IMR-90 (cell line): Measurements from ENCODE around the gene DNAI2. TPM values are rescaled to one million over a fixed set of nuclear protein-coding genes. Genes with fewer than 3 reads are reported as not detected.

ENCODE experiments used
- ATAC-seq: fragments of 200-7000 bp; cut with Tn5 transposase; 2 replicates; pipeline ENCODE4 v1.9.1; 2020; ENCODE audit warnings: low read depth, mild to moderate bottlenecking, moderate library complexity
- BruUV-seq: library from RNA; stranded (reverse); fragments of 400-500 nt; replicated peaks from 2 replicates; lab custom pipeline; 2021; lab: Mats Ljungman, UMichigan
- CTCF ChIA-PET: fragments of 300-600 bp; formaldehyde crosslinking; extraction: SDS; loops from one replicate; lab custom pipeline; 2021; ENCODE audit warnings: antibody characterized with exemption; lab: Yijun Ruan, JAX
- POLR2A ChIA-PET: fragments of 300-600 bp; sonication (Branson Sonifier 250); formaldehyde crosslinking; loops from one replicate; lab custom pipeline; 2022; ENCODE audit warnings: antibody characterized with exemption; ENCODE audit not compliant: unreplicated experiment; lab: Charles Lee
- DNase-seq: peaks from one replicate; pipeline ENCODE4 v3.0.0; 2013
- H2AFZ ChIP-seq: replicated peaks from 2 replicates; pipeline ENCODE3; 2013; ENCODE audit warnings: low read length, mild to moderate bottlenecking; ENCODE audit not compliant: poor library complexity
- H2AK5ac ChIP-seq: 2 replicates; pipeline ENCODE4 v1.6.1; 2013; ENCODE audit warnings: low read depth, low read length, inconsistent platforms
- H2AK9ac ChIP-seq: replicated peaks from 2 replicates; pipeline ENCODE3; 2013; ENCODE audit warnings: mild to moderate bottlenecking, low read depth, low read length, moderate library complexity; ENCODE audit not compliant: poor library complexity
- H2BK120ac ChIP-seq: 2 replicates; pipeline ENCODE4 v1.6.1; 2013; ENCODE audit warnings: low read depth, low read length, inconsistent platforms
- H2BK15ac ChIP-seq: 3 replicates; pipeline ENCODE4 v1.6.1; 2013; ENCODE audit warnings: low read depth, low read length, inconsistent platforms
- H2BK20ac ChIP-seq: 2 replicates; pipeline ENCODE4 v1.6.1; 2013; ENCODE audit warnings: low read depth, mild to moderate bottlenecking, inconsistent platforms, low read length, moderate library complexity
- H2BK5ac ChIP-seq: 2 replicates; pipeline ENCODE4 v1.6.1; 2013; ENCODE audit warnings: mild to moderate bottlenecking, low read depth, low read length, inconsistent platforms; ENCODE audit not compliant: poor library complexity, severe bottlenecking
- H3K14ac ChIP-seq: replicated peaks from 2 replicates; pipeline ENCODE4 v1.6.1; 2013; ENCODE audit warnings: low read depth, low read length, inconsistent platforms
- H3K18ac ChIP-seq: 2 replicates; pipeline ENCODE4 v1.6.1; 2013; ENCODE audit warnings: low read depth, low read length, control low read depth
- H3K23ac ChIP-seq: 2 replicates; pipeline ENCODE4 v1.6.1; 2013; ENCODE audit warnings: low read depth, low read length, inconsistent platforms
- H3K27ac ChIP-seq: 2 replicates; pipeline ENCODE4 v1.5.1; 2013; ENCODE audit warnings: mild to moderate bottlenecking, control low read depth, low read length; ENCODE audit not compliant: insufficient read depth
- H3K27me3 ChIP-seq: 2 replicates; pipeline ENCODE4 v1.6.1; 2013; ENCODE audit warnings: low read length; ENCODE audit not compliant: control insufficient read depth, insufficient read depth
- H3K36me3 ChIP-seq: 2 replicates; pipeline ENCODE4 v1.6.1; 2013; ENCODE audit warnings: low read length, mixed read lengths; ENCODE audit not compliant: control insufficient read depth, insufficient read depth
- H3K4ac ChIP-seq: 2 replicates; pipeline ENCODE4 v1.6.1; 2013; ENCODE audit warnings: low read depth, low read length, inconsistent platforms
- H3K4me1 ChIP-seq: 2 replicates; pipeline ENCODE4 v1.6.1; 2013; ENCODE audit warnings: low read length, mixed read lengths; ENCODE audit not compliant: control insufficient read depth, insufficient read depth
- H3K4me2 ChIP-seq: 2 replicates; pipeline ENCODE4 v1.6.1; 2013; ENCODE audit warnings: low read depth, mild to moderate bottlenecking, control low read depth, low read length, moderate library complexity
- H3K4me3 ChIP-seq: 2 replicates; pipeline ENCODE4 v1.5.1; 2013; ENCODE audit warnings: low read depth, mild to moderate bottlenecking, control low read depth, low read length, moderate library complexity; ENCODE audit not compliant: insufficient read depth
- H3K56ac ChIP-seq: 2 replicates; pipeline ENCODE4 v1.6.1; 2013; ENCODE audit warnings: low read length, inconsistent platforms; ENCODE audit not compliant: insufficient read depth; ENCODE audit errors: extremely low read depth
- H3K79me1 ChIP-seq, 2 experiments: 2 replicates each; pipeline ENCODE4 v1.6.1; 2013; ENCODE audit warnings: low read length in 2 of 2, inconsistent platforms in 1 of 2, low read depth in 1 of 2
- H3K9ac ChIP-seq: 2 replicates; pipeline ENCODE4 v1.6.1; 2013; ENCODE audit warnings: low read depth, low read length, control low read depth
- H3K9me1 ChIP-seq: 2 replicates; pipeline ENCODE4 v1.6.1; 2013; ENCODE audit warnings: low read length, inconsistent platforms; ENCODE audit not compliant: insufficient read depth
- H3K9me3 ChIP-seq: 2 replicates; pipeline ENCODE4 v1.6.1; 2013; ENCODE audit warnings: low read length; ENCODE audit not compliant: control insufficient read depth, insufficient read depth
- H4K20me1 ChIP-seq: 2 replicates; pipeline ENCODE4 v1.6.1; 2013; ENCODE audit warnings: low read length, inconsistent platforms; ENCODE audit not compliant: insufficient read depth
- H4K5ac ChIP-seq: 2 replicates; pipeline ENCODE4 v1.6.1; 2013; ENCODE audit warnings: mild to moderate bottlenecking, low read depth, low read length, control low read depth
- H4K8ac ChIP-seq, 2 experiments: 2 replicates each; pipeline ENCODE4 v1.6.1; 2013; ENCODE audit warnings: low read depth in 2 of 2, low read length in 2 of 2, control low read depth in 1 of 2, inconsistent platforms in 1 of 2
- H4K91ac ChIP-seq: 2 replicates; pipeline ENCODE4 v1.6.1; 2013; ENCODE audit warnings: low read depth, low read length, inconsistent platforms; ENCODE audit not compliant: insufficient read depth
- CHD1 ChIP-seq: IDR thresholded peaks from 2 replicates; pipeline ENCODE4 v1.6.1; 2012; ENCODE audit warnings: low read depth, low read length, improper control_type of control experiment
- MAZ ChIP-seq: IDR thresholded peaks from 2 replicates; pipeline ENCODE4 v1.6.1; 2012; ENCODE audit warnings: low read depth, mild to moderate bottlenecking, low read length, improper control_type of control experiment, moderate library complexity, borderline replicate concordance
- MXI1 ChIP-seq: IDR thresholded peaks from 2 replicates; pipeline ENCODE4 v1.6.1; 2012; ENCODE audit warnings: low read depth, mild to moderate bottlenecking, low read length, moderate library complexity, borderline replicate concordance
- NFE2L2 ChIP-seq: fragments of 150-350 bp; IDR thresholded peaks from 2 replicates; pipeline ENCODE4 v1.6.1; 2016; ENCODE audit warnings: low read depth, mild to moderate bottlenecking, low read length
- POLR2A ChIP-seq: IDR thresholded peaks from 2 replicates; pipeline ENCODE4 v1.6.1; 2012; ENCODE audit warnings: mild to moderate bottlenecking, low read depth, low read length
- RAD21 ChIP-seq: IDR thresholded peaks from 2 replicates; pipeline ENCODE4 v1.6.1; 2012; ENCODE audit warnings: low read length, improper control_type of control experiment
- RCOR1 ChIP-seq: IDR thresholded peaks from 2 replicates; pipeline ENCODE4 v1.6.1; 2012; ENCODE audit warnings: mild to moderate bottlenecking, low read length, improper control_type of control experiment; ENCODE audit not compliant: insufficient replicate concordance
- RFX5 ChIP-seq: IDR thresholded peaks from 2 replicates; pipeline ENCODE4 v1.8.0; 2012; ENCODE audit warnings: low read depth, mild to moderate bottlenecking, low read length, moderate library complexity
- SMC3 ChIP-seq: fragments of 150-350 bp; IDR thresholded peaks from 2 replicates; pipeline ENCODE4 v1.6.1; 2016; ENCODE audit warnings: low read depth, mild to moderate bottlenecking, antibody characterized with exemption, low read length, moderate library complexity
- USF2 ChIP-seq: fragments of 150-350 bp; IDR thresholded peaks from 2 replicates; pipeline ENCODE4 v1.6.1; 2017; ENCODE audit warnings: mild to moderate bottlenecking, antibody characterized with exemption, low read length, low read depth
- WGBS, 2 experiments: methylation state at CpG; one replicate each; pipeline versions ENCODE4 v1.1.5 to v1.1.7; 2013; ENCODE audit warnings: missing lambda C conversion rate in 2 of 2; ENCODE audit not compliant: insufficient read length in 1 of 2; ENCODE audit errors: extremely low coverage in 2 of 2; 5-methylcytosine and 5-hydroxymethylcytosine counted together
- dilution Hi-C: fragments of 300-500 bp; cut with HindIII; formaldehyde crosslinking; loops from one replicate; pipeline ENCODE4 v1.14.3; 2018; ENCODE audit warnings: low sequenced_read_pairs; ENCODE audit not compliant: unreplicated experiment
- in situ Hi-C: fragments of 300-500 bp; cut with MboI; formaldehyde crosslinking; loops from 3 replicates; pipeline ENCODE4 v1.14.3; 2019; ENCODE audit warnings: low sequenced_read_pairs, inconsistent platforms, mixed read lengths
- intact Hi-C: fragments of 100-400 bp; cut with micrococcal nuclease; formaldehyde crosslinking; loops from 2 replicates; pipeline ENCODE4 v1.10.0; 2022
- polyA plus RNA-seq, 3 experiments: library from polyadenylated mRNA; depleted of rRNA; stranded (reverse); fragments of >200 nt; gene quantifications; 2 replicates each; pipeline ENCODE4 v1.2.3, GENCODE V29; 2012; ENCODE audit warnings: low replicate concordance in 1 of 3
- total RNA-seq: library from RNA; depleted of rRNA; stranded (reverse); fragments of >200 nt; gene quantifications from 2 replicates; pipeline ENCODE4 v1.2.3, GENCODE V29; 2012
- TF ChIP-seq, protein P1 (sequence below): fragments of 150-350 bp; IDR thresholded peaks from 2 replicates; pipeline ENCODE4 v1.6.1; 2016; ENCODE audit warnings: low read depth, mild to moderate bottlenecking, low read length, moderate library complexity, borderline replicate concordance

Gene DNAI2
- total and polyA plus RNA-seq, 2 of the 4 experiments (the other 2 are of a cell fraction): not detected

DNA sequence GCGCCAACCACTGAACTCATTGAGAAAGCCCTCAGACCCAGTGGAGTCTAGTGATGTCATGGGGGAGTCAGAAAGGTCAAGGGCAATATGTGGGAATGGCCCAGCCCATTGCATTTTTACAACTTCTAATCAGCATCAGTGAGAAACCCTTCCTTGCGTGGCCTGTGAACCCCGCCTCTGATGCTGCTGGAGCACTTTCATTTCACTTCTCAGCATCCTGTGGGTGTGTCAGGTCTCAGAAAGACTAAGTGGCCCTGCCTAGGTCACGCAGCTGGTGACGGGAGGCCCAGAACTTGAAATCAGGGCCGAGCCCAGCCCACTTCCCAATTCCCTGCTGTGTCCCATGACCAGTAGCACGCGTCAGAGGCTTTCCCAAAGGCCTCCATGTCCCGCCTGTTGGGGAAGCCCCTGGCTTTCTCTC lies 6.1 kb downstream of the DNAI2 start:
- H3K23ac ChIP-seq: no peak overlapping the region
- H4K5ac ChIP-seq: no peak overlapping the region
- POLR2A ChIA-PET: no interaction called here
- dilution Hi-C loops: no loop called here
- no TSS peak for BruUV-seq
- no peak overlapping the region for H2AK9ac ChIP-seq
- intact Hi-C loops: no loop called here
- no peak overlapping the region for H3K4ac ChIP-seq
- H3K27me3 ChIP-seq: no peaks in the 10 kb centered on the region; the same call in 1 of the 2 replicates
- H3K56ac ChIP-seq: no peak overlapping the region
- no peak overlapping the region for H2AK5ac ChIP-seq
- no peak overlapping the region for H3K4me3 ChIP-seq
- no peak overlapping the region for H2BK20ac ChIP-seq
- H4K8ac ChIP-seq: no peak overlapping the region
- no peak overlapping the region for H3K9ac ChIP-seq
- no CpG with 5 or more reads among the region's 9 CpGs for WGBS, 2 experiments
- ATAC-seq (no peak), DNase-seq (no peak)
- H3K4me2 ChIP-seq: no peak overlapping the region
- no peak overlapping the region for H3K27ac ChIP-seq
- H2BK15ac ChIP-seq: no peak overlapping the region
- no peak overlapping the region for H2AFZ ChIP-seq
- H3K4me1 ChIP-seq: no peaks in the 10 kb centered on the region
- peaks cover 3% of the 10 kb centered on the region; the same call in 1 of the 2 replicates for H3K9me3 ChIP-seq
- no peaks in the 10 kb centered on the region for H4K20me1 ChIP-seq
- H2BK5ac ChIP-seq: no peak overlapping the region
- TF ChIP-seq USF2: no peak
- no peak for TF ChIP-seq SMC3
- TF ChIP-seq POLR2A: no peak
- TF ChIP-seq MAZ: no peak
- TF ChIP-seq MXI1: no peak
- TF ChIP-seq NFE2L2: no peak
- no peak for TF ChIP-seq CHD1
- no peak for TF ChIP-seq RCOR1
- TF ChIP-seq RAD21: no peak
- TF ChIP-seq, protein P1, sequence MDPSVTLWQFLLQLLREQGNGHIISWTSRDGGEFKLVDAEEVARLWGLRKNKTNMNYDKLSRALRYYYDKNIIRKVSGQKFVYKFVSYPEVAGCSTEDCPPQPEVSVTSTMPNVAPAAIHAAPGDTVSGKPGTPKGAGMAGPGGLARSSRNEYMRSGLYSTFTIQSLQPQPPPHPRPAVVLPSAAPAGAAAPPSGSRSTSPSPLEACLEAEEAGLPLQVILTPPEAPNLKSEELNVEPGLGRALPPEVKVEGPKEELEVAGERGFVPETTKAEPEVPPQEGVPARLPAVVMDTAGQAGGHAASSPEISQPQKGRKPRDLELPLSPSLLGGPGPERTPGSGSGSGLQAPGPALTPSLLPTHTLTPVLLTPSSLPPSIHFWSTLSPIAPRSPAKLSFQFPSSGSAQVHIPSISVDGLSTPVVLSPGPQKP: no peak
- TF ChIP-seq RFX5: no peak
- H4K91ac ChIP-seq: no peak overlapping the region
- H3K36me3 ChIP-seq: no peaks in the 10 kb centered on the region
- H3K18ac ChIP-seq: no peak overlapping the region
- CTCF ChIA-PET: no interaction called here
- no peak overlapping the region for H3K14ac ChIP-seq
- in situ Hi-C loops: no loop called here
- H3K79me1 ChIP-seq: no peaks in the 10 kb centered on the region
- no peak overlapping the region for H2BK120ac ChIP-seq
- H3K9me1 ChIP-seq: no peaks in the 10 kb centered on the region
